Endodermal cell (in vitro differentiated cells): Measurements from ENCODE around the gene USP24. TPM values are rescaled to one million over a fixed set of nuclear protein-coding genes. Genes with fewer than 3 reads are reported as not detected.

Source experiments
- DNase-seq: peaks from one replicate; pipeline ENCODE4 v3.0.0-alpha.2; 2017
- H3K27ac ChIP-seq: 2 replicates; pipeline ENCODE4 v1.5.1; 2013; ENCODE audit warnings: mild to moderate bottlenecking, low read depth, low read length, moderate library complexity
- H3K27me3 ChIP-seq: 2 replicates; pipeline ENCODE4 v1.6.1; 2013; ENCODE audit warnings: mild to moderate bottlenecking, low read length, moderate library complexity; ENCODE audit not compliant: insufficient read depth, control insufficient read depth, poor library complexity, severe bottlenecking
- H3K36me3 ChIP-seq: 2 replicates; pipeline ENCODE4 v1.7.0; 2013; ENCODE audit warnings: mild to moderate bottlenecking, low read length, moderate library complexity; ENCODE audit not compliant: control insufficient read depth, insufficient read depth
- H3K4me1 ChIP-seq: one replicate; pipeline ENCODE4 v1.7.0; 2013; ENCODE audit warnings: low read length; ENCODE audit not compliant: control insufficient read depth, insufficient read depth
- H3K4me3 ChIP-seq: 2 replicates; pipeline ENCODE4 v1.5.1; 2013; ENCODE audit warnings: mild to moderate bottlenecking, low read length, moderate library complexity
- H3K9ac ChIP-seq: 2 replicates; pipeline ENCODE4 v1.6.1; 2013; ENCODE audit warnings: mild to moderate bottlenecking, low read length, moderate library complexity; ENCODE audit not compliant: poor library complexity, severe bottlenecking; ENCODE audit errors: extremely low read depth
- H3K9me3 ChIP-seq: 2 replicates; pipeline ENCODE4 v1.6.1; 2013; ENCODE audit warnings: mild to moderate bottlenecking, low read length, moderate library complexity; ENCODE audit not compliant: control insufficient read depth
- H3K27ac Mint-ChIP-seq: 2 replicates; pipeline ENCODE4 v1.8.0; 2020; ENCODE audit warnings: mixed read lengths
- H3K27me3 Mint-ChIP-seq: 2 replicates; pipeline ENCODE4 v1.8.0; 2021; ENCODE audit warnings: mild to moderate bottlenecking, mixed read lengths; ENCODE audit not compliant: insufficient read depth
- H3K36me3 Mint-ChIP-seq: 2 replicates; pipeline ENCODE4 v1.8.0; 2020; ENCODE audit warnings: low read depth, mixed read lengths
- H3K4me1 Mint-ChIP-seq: 2 replicates; pipeline ENCODE4 v1.8.0; 2020; ENCODE audit warnings: mixed read lengths
- H3K4me3 Mint-ChIP-seq: 2 replicates; pipeline ENCODE4 v1.8.0; 2020; ENCODE audit warnings: mild to moderate bottlenecking, moderate library complexity, mixed read lengths
- H3K9me3 Mint-ChIP-seq: 2 replicates; pipeline ENCODE4 v1.8.0; 2020; ENCODE audit warnings: mild to moderate bottlenecking, mixed read lengths
- WGBS, 2 experiments: methylation state at CpG; one replicate each; pipeline versions ENCODE4 v1.1.5 to v1.1.7; 2013; ENCODE audit warnings: missing lambda C conversion rate in 2 of 2, mixed read lengths in 1 of 2; ENCODE audit not compliant: insufficient coverage in 1 of 2, insufficient read length in 1 of 2; 5-methylcytosine and 5-hydroxymethylcytosine counted together
- total RNA-seq, 2 donors: library from RNA; stranded (reverse); fragmentation: NEBNext Ultra II Directional in 1 of 2; extraction: Animal tissue kit (Norgen Biotek cat#: 25700) in 1 of 2; gene quantifications; 2 replicates in 1 of 2; 3 replicates in 1 of 2; pipeline ENCODE4 v1.2.1, GENCODE V29; 2021
- TF ChIP-seq, protein P1 (sequence below): fragments of 200-600 bp; sonication (generic); conservative IDR thresholded peaks from 2 replicates; pipeline ENCODE4 v1.5.0; 2021; ENCODE audit warnings: antibody characterized with exemption, mild to moderate bottlenecking

The USP24 gene
- total RNA-seq, 2 donors from 2014 or later: 68.2 to 71.5 TPM

DNA sequence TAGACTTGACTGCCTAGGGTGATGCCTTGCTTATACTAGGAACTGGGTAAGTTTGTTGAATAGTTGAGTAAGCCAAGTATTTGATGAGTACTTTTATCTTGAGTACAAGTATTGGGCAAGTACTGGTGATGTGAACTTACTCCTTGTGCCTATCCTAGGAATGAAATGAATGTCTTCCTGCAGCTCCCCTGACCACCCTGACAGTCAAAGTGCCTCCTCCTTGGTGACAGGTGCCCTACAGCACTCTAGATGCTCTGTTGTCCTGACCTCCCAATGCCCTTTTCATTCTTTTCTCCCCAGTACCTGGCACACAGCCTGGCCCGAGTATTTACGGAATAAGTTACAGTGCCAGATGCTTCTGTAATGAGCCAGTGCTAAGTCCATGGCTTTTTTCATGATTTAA is 150.3 kb downstream of the USP24 start:
- H3K4me1 Mint-ChIP-seq: no peaks in the 10 kb centered on the region
- peaks cover 60% of the 10 kb centered on the region for H3K36me3 Mint-ChIP-seq
- H3K4me1 ChIP-seq: no peaks in the 10 kb centered on the region
- no peak overlapping the region for H3K4me3 Mint-ChIP-seq
- peaks cover 45% of the 10 kb centered on the region for H3K36me3 ChIP-seq
- TF ChIP-seq, protein P1, sequence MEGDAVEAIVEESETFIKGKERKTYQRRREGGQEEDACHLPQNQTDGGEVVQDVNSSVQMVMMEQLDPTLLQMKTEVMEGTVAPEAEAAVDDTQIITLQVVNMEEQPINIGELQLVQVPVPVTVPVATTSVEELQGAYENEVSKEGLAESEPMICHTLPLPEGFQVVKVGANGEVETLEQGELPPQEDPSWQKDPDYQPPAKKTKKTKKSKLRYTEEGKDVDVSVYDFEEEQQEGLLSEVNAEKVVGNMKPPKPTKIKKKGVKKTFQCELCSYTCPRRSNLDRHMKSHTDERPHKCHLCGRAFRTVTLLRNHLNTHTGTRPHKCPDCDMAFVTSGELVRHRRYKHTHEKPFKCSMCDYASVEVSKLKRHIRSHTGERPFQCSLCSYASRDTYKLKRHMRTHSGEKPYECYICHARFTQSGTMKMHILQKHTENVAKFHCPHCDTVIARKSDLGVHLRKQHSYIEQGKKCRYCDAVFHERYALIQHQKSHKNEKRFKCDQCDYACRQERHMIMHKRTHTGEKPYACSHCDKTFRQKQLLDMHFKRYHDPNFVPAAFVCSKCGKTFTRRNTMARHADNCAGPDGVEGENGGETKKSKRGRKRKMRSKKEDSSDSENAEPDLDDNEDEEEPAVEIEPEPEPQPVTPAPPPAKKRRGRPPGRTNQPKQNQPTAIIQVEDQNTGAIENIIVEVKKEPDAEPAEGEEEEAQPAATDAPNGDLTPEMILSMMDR: no peak
- no peaks in the 10 kb centered on the region for H3K27me3 ChIP-seq
- no peaks in the 10 kb centered on the region for H3K27me3 Mint-ChIP-seq
- no peak for DNase-seq
- no peaks in the 10 kb centered on the region for H3K9me3 Mint-ChIP-seq
- H3K27ac ChIP-seq: no peak overlapping the region
- 86 to 99% methylated on average over 2 of the region's 2 CpGs for WGBS, 2 experiments
- no peak overlapping the region for H3K9ac ChIP-seq
- H3K4me3 ChIP-seq: no peak overlapping the region
- no peaks in the 10 kb centered on the region for H3K9me3 ChIP-seq
- H3K27ac Mint-ChIP-seq: peak overlapping the region; percentile 38

DNA sequence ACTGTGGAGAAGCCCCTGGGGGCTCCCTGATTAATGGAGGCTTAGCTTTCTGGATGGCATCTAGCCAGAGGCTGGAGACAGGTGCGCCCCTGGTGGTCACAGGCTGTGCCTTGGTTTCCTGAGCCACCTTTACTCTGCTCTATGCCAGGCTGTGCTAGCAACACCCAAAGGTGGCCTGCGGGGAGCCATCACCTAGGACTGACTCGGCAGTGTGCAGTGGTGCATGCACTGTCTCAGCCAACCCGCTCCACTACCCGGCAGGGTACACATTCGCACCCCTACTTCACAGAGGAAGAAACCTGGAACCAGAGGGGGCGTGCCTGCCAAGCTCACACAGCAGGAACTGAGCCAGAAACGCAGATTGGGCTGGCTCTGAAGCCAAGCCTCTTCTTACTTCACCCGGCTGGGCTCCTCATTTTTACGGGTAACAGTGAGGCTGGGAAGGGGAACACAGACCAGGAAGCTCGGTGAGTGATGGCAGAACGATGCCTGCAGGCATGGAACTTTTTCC is 151.0 kb downstream of the USP24 start:
- Histone ChIP-seq H3K27me3 (no peaks in the 10 kb centered on the region), H3K27ac (no peak overlapping the region), H3K4me3 (no peak overlapping the region), H3K4me1 (no peaks in the 10 kb centered on the region), H3K9ac (no peak overlapping the region), H3K36me3 (peaks cover 37% of the 10 kb centered on the region), H3K9me3 (no peaks in the 10 kb centered on the region)
- Mint-ChIP-seq H3K4me3 (no peak overlapping the region), H3K36me3 (peaks cover 61% of the 10 kb centered on the region), H3K27me3 (no peaks in the 10 kb centered on the region), H3K4me1 (no peaks in the 10 kb centered on the region), H3K9me3 (no peaks in the 10 kb centered on the region), H3K27ac (no peak overlapping the region)
- peak; percentile 69 for DNase-seq
- TF ChIP-seq, protein P1: peak; percentile 74
- WGBS, 2 experiments: 78 to 82% methylated on average over 5 to 12 of the region's 12 CpGs

DNA sequence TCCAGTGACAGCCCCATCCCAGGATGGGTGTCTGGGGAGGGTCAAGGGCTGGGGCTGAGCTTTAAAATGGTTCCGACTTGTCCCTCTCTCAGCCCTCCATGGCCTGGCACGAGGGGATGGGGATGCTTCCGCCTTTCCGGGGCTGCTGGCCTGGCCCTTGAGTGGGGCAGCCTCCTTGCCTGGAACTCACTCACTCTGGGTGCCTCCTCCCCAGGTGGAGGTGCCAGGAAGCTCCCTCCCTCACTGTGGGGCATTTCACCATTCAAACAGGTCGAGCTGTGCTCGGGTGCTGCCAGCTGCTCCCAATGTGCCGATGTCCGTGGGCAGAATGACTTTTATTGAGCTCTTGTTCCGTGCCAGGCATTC is 151.6 kb downstream of the USP24 start:
- WGBS, 2 experiments: 91 to 98% methylated on average over 6 to 9 of the region's 9 CpGs
- H3K27ac ChIP-seq: no peak overlapping the region
- TF ChIP-seq, protein P1: no peak
- Mint-ChIP-seq H3K4me3 (no peak overlapping the region), H3K4me1 (no peaks in the 10 kb centered on the region), H3K27me3 (no peaks in the 10 kb centered on the region), H3K36me3 (peaks cover 61% of the 10 kb centered on the region), H3K27ac (no peak overlapping the region), H3K9me3 (no peaks in the 10 kb centered on the region)
- H3K4me3 ChIP-seq: no peak overlapping the region
- no peak overlapping the region for H3K9ac ChIP-seq
- no peaks in the 10 kb centered on the region for H3K9me3 ChIP-seq
- no peak for DNase-seq
- no peaks in the 10 kb centered on the region for H3K27me3 ChIP-seq
- H3K4me1 ChIP-seq: no peaks in the 10 kb centered on the region
- H3K36me3 ChIP-seq: peaks cover 32% of the 10 kb centered on the region
